Measurements from ENCODE around the gene EIF4ENIF1. TPM values are rescaled to one million over a fixed set of nuclear protein-coding genes. Genes with fewer than 3 reads are reported as not detected.

Gene EIF4ENIF1
- 7.2 and 11.9 TPM in 2 replicates for total RNA-seq

DNA sequence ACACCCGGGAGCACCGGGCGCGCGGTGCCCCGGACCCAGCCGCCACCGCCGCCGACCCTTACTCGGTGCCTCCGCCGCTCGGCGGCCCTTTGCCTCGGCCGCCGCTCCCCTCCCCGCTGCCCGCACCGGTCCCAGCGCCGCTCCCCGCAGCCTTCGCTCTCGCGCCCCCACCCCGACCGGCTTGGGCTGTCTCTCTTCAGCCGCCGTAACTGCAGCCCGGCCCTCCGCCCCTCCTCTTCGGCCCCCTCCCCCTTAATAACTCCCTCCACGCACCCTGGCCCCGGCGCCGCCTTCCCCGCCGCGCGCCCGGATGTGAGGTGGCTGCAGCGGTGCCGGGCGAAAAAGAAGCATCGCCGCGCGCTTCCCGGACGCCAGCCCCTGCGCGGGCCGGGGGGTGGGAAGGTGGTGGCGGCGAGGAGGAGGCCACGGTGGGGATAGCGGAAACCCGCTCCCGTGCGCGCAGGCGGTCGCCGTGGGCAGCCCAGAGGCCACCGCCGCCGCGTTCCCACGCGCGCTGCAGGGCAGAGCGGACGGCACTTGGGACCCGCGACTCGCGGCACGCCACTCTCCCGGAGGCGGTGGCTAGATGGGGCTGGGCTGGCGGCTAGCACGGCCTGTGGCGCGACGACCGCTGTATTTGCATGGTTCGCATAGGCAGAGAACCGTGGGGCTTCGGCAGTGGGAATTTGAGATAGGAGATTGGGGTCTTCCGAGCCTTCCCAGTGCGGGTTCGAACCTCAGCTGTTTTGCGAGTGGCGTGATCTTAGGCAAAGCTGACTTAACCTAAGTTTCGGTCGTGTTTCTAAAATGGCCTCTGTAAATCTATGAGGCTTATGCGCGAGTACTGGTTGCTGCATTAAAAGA lies at the start of gene EIF4ENIF1:
TSS of gene EIF4ENIF1 (minus strand) at position 211 of the 864 bp plus-strand sequence. CDS start 1,124 bp downstream, outside the sequence.

GRCh38 chr22:31496007-31496734 lies 6.5 kb upstream of the EIF4ENIF1 start, which contains the start of gene SFI1:
Gene SFI1, plus strand, starts transcription at chr22:31496536. Its CDS starts 11,749 bp downstream, at chr22:31508285.

GRCh38 chr22:31399211-31400022 lies 90.2 kb downstream of the EIF4ENIF1 start, which contains the start of gene DRG1:
Gene DRG1, plus strand, starts transcription at chr22:31399604. Its CDS starts 80 bp downstream, at chr22:31399684.

Other genes with a start within 250 kb of the EIF4ENIF1 start
- 26.4 and 32.0 TPM in 2 replicates for gene PIK3IP1, start 197.4 kb downstream of the EIF4ENIF1 start, total RNA-seq
- gene PATZ1, start 143.5 kb downstream of the EIF4ENIF1 start, total RNA-seq: 11.0 and 13.5 TPM in 2 replicates
- gene DRG1, start 90.2 kb downstream of the EIF4ENIF1 start, total RNA-seq: 91.3 and 98.6 TPM in 2 replicates
- gene SFI1, start 6.7 kb upstream of the EIF4ENIF1 start, total RNA-seq: 28.0 and 30.3 TPM in 2 replicates
- 158 and 175 TPM in 2 replicates for gene PISD, start 172.4 kb upstream of the EIF4ENIF1 start, total RNA-seq

Data from myometrial cell (primary cell).